Activated CD4-positive, alpha-beta T cell treated with anti-CD3 and anti-CD28 coated beads for 48 hours (primary cell): ENCODE measurements around the gene C19orf33.

Experiments
- DNase-seq: peaks from one replicate; pipeline ENCODE4 v3.0.0-alpha.2; 2020

Gene C19orf33

GRCh38 chr19:38346837-38347236 lies 42.8 kb downstream of the C19orf33 start:
- no peak for DNase-seq

- no peak for DNase-seq
These were observed 46.8 kb downstream of the C19orf33 start for GRCh38 chr19:38350883-38351282.

GRCh38 chr19:38351865-38352395 lies 47.9 kb downstream of the C19orf33 start:
- no peak for DNase-seq

GRCh38 chr19:38352611-38353010 lies 48.6 kb downstream of the C19orf33 start:
- no peak for DNase-seq
